SK-N-SH treated with all-trans-retinoic acid at 6 μM for 48 hours (cell line): ENCODE results near the gene OR4D1.

Experiments
- ATAC-seq: fragments of 200-7000 bp; cut with Tn5 transposase; 3 replicates; pipeline ENCODE4 v1.9.1; 2020; ENCODE audit warnings: mild to moderate bottlenecking, moderate library complexity
- ARNTL ChIP-seq: fragments of 450-650 bp; formaldehyde crosslinking; IDR thresholded peaks from 2 replicates; pipeline ENCODE4 v1.5.0; 2020; ENCODE audit warnings: low read depth, mild to moderate bottlenecking, moderate library complexity, borderline replicate concordance
- BACH2 ChIP-seq: fragments of 250-450 bp; sonication (Bioruptor Pico); IDR thresholded peaks from 2 replicates; pipeline ENCODE4 v1.9.0; 2021; ENCODE audit warnings: mild to moderate bottlenecking, borderline replicate concordance
- CREB5 ChIP-seq: fragments of 250-450 bp; sonication (Bioruptor Pico); IDR thresholded peaks from 2 replicates; pipeline ENCODE4 v1.5.1; 2020; ENCODE audit warnings: low read depth, mild to moderate bottlenecking, moderate library complexity
- CSDC2 ChIP-seq: fragments of 250-450 bp; sonication (Bioruptor Pico); IDR thresholded peaks from 2 replicates; pipeline ENCODE4 v1.5.0; 2020; ENCODE audit warnings: mild to moderate bottlenecking, moderate library complexity
- CSRNP3 ChIP-seq: fragments of 250-450 bp; sonication (Bioruptor Pico); IDR thresholded peaks from 2 replicates; pipeline ENCODE4 v1.5.1; 2021; ENCODE audit warnings: mild to moderate bottlenecking, moderate library complexity
- GLIS3 ChIP-seq: fragments of 250-450 bp; sonication (Bioruptor Pico); IDR thresholded peaks from 2 replicates; pipeline ENCODE4 v1.5.0; 2020; ENCODE audit warnings: mild to moderate bottlenecking, moderate library complexity
- ISL1 ChIP-seq: fragments of 250-450 bp; sonication (Bioruptor Pico); IDR thresholded peaks from 2 replicates; pipeline ENCODE4 v2.1.2; 2022; ENCODE audit warnings: mild to moderate bottlenecking, moderate library complexity
- OSR1 ChIP-seq: fragments of 250-450 bp; sonication (Bioruptor Pico); IDR thresholded peaks from 2 replicates; pipeline ENCODE4 v1.8.0; 2022; ENCODE audit warnings: moderate library complexity, mild to moderate bottlenecking, inconsistent platforms
- PATZ1 ChIP-seq: fragments of 250-450 bp; sonication (Bioruptor Pico); IDR thresholded peaks from 2 replicates; pipeline ENCODE4 v1.8.0; 2020; ENCODE audit warnings: mild to moderate bottlenecking, moderate library complexity, borderline replicate concordance
- POU6F1 ChIP-seq: fragments of 250-450 bp; sonication (Bioruptor Pico); IDR thresholded peaks from 2 replicates; pipeline ENCODE4 v1.8.0; 2021; ENCODE audit warnings: low read depth, mild to moderate bottlenecking, moderate library complexity, borderline replicate concordance
- PPARA ChIP-seq: fragments of 250-450 bp; sonication (Bioruptor Pico); IDR thresholded peaks from 2 replicates; pipeline ENCODE4 v1.5.0; 2020; ENCODE audit warnings: mild to moderate bottlenecking, borderline replicate concordance
- SNAI2 ChIP-seq: fragments of 250-450 bp; sonication (Bioruptor Pico); IDR thresholded peaks from 2 replicates; pipeline ENCODE4 v1.5.0; 2020; ENCODE audit warnings: mild to moderate bottlenecking, moderate library complexity
- TCF4 ChIP-seq: fragments of 250-450 bp; sonication (Bioruptor Pico); IDR thresholded peaks from 2 replicates; pipeline ENCODE4 v1.8.0; 2021; ENCODE audit warnings: mild to moderate bottlenecking, moderate library complexity, borderline replicate concordance
- TOX ChIP-seq: fragments of 250-450 bp; sonication (Bioruptor Pico); IDR thresholded peaks from 2 replicates; pipeline ENCODE4 v1.8.0; 2021; ENCODE audit warnings: mild to moderate bottlenecking, moderate library complexity, borderline replicate concordance
- TSHZ2 ChIP-seq: fragments of 250-450 bp; sonication (Bioruptor Pico); IDR thresholded peaks from 2 replicates; pipeline ENCODE4 v1.5.0; 2020; ENCODE audit warnings: mild to moderate bottlenecking, moderate library complexity
- ZC3H10 ChIP-seq: fragments of 250-450 bp; sonication (Bioruptor Pico); IDR thresholded peaks from 2 replicates; pipeline ENCODE4 v1.5.1; 2021; ENCODE audit warnings: mild to moderate bottlenecking, moderate library complexity
- ZFP3 ChIP-seq: fragments of 250-450 bp; sonication (Bioruptor Pico); IDR thresholded peaks from 2 replicates; pipeline ENCODE4 v1.5.0; 2020; ENCODE audit warnings: mild to moderate bottlenecking, moderate library complexity
- ZFP30 ChIP-seq: fragments of 450-650 bp; formaldehyde crosslinking; IDR thresholded peaks from 2 replicates; pipeline ENCODE4 v1.5.0; 2022; ENCODE audit warnings: mild to moderate bottlenecking, moderate library complexity
- ZNF565 ChIP-seq: fragments of 450-650 bp; formaldehyde crosslinking; conservative IDR thresholded peaks from 2 replicates; pipeline ENCODE4 v1.5.0; 2020; ENCODE audit warnings: low read depth, mild to moderate bottlenecking, moderate library complexity
- ZNF70 ChIP-seq: fragments of 450-650 bp; formaldehyde crosslinking; IDR thresholded peaks from 2 replicates; pipeline ENCODE4 v1.5.0; 2020; ENCODE audit warnings: mild to moderate bottlenecking, moderate library complexity
- ZNF8 ChIP-seq: fragments of 450-650 bp; formaldehyde crosslinking; IDR thresholded peaks from 2 replicates; pipeline ENCODE4 v1.5.0; 2020; ENCODE audit warnings: mild to moderate bottlenecking, moderate library complexity

OR4D1 gene

GRCh38 chr17:58113947-58114346, 34.2 kb upstream of the OR4D1 start:
- peak; percentile 19; the same call in 1 of the 3 replicates for ATAC-seq

GRCh38 chr17:58117382-58117781, 30.8 kb upstream of the OR4D1 start:
- no peak for ATAC-seq
- no peak for TF ChIP-seq ZFP30 (CRISPR knock-in tag)
- no peak for TF ChIP-seq POU6F1 (CRISPR knock-in tag)
- no peak for TF ChIP-seq ZFP3 (CRISPR knock-in tag)
- TF ChIP-seq PATZ1, result no peak
- TF ChIP-seq CSRNP3, result no peak
- no peak for TF ChIP-seq CREB5 (CRISPR knock-in tag)
- TF ChIP-seq TOX (CRISPR knock-in tag), result no peak
- TF ChIP-seq SNAI2, result no peak

More at GRCh38 chr17:58113947-58114346, 34.2 kb upstream of the OR4D1 start:
- no peak for TF ChIP-seq ZFP30 (CRISPR knock-in tag)
- TF ChIP-seq ZC3H10 (CRISPR knock-in tag), result no peak
- TF ChIP-seq ZNF8, result no peak
- no peak for TF ChIP-seq ZFP3 (CRISPR knock-in tag)
- TF ChIP-seq ZNF70 (CRISPR knock-in tag), result no peak
- TF ChIP-seq PATZ1, result no peak
- TF ChIP-seq PPARA (CRISPR knock-in tag), result no peak
- TF ChIP-seq CSDC2 (CRISPR knock-in tag), result no peak
- TF ChIP-seq BACH2 (CRISPR knock-in tag), result no peak
- TF ChIP-seq ARNTL (CRISPR knock-in tag), result no peak
- TF ChIP-seq TCF4 (CRISPR knock-in tag), result no peak
- no peak for TF ChIP-seq OSR1 (CRISPR knock-in tag)
- no peak for TF ChIP-seq TSHZ2 (CRISPR knock-in tag)
- no peak for TF ChIP-seq ISL1
- no peak for TF ChIP-seq POU6F1 (CRISPR knock-in tag)
- no peak for TF ChIP-seq CREB5 (CRISPR knock-in tag)
- TF ChIP-seq GLIS3 (CRISPR knock-in tag), result no peak
- no peak for TF ChIP-seq ZNF565 (CRISPR knock-in tag)
